Esophagus squamous epithelium (tissue), 4 donors: ENCODE measurements around the gene PPP2R5B.

Experiments used
- POLR2A ChIP-seq, 4 donors: fragments of 450-650 bp; IDR thresholded peaks; one replicate each; pipeline ENCODE4 v1.6.1; 2017; ENCODE audit warnings: antibody characterized with exemption in 4 of 4, mild to moderate bottlenecking in 4 of 4, moderate library complexity in 3 of 4
- TF ChIP-seq, protein P1 (sequence below), 6 experiments: fragments of 450-650 bp in 4 of 6; fragments of 200-600 bp in 2 of 6; sonication (generic) in 2 of 6; IDR thresholded peaks; one replicate each; pipeline ENCODE4 v1.5.1; 2016 to 2019; ENCODE audit warnings: antibody characterized with exemption in 6 of 6, mild to moderate bottlenecking in 4 of 6, moderate library complexity in 4 of 6

- TF ChIP-seq POLR2A (IDR thresholded peaks at IDR 0.05): peak; percentile 41 to 100 (median 94)
- TF ChIP-seq, protein P1, sequence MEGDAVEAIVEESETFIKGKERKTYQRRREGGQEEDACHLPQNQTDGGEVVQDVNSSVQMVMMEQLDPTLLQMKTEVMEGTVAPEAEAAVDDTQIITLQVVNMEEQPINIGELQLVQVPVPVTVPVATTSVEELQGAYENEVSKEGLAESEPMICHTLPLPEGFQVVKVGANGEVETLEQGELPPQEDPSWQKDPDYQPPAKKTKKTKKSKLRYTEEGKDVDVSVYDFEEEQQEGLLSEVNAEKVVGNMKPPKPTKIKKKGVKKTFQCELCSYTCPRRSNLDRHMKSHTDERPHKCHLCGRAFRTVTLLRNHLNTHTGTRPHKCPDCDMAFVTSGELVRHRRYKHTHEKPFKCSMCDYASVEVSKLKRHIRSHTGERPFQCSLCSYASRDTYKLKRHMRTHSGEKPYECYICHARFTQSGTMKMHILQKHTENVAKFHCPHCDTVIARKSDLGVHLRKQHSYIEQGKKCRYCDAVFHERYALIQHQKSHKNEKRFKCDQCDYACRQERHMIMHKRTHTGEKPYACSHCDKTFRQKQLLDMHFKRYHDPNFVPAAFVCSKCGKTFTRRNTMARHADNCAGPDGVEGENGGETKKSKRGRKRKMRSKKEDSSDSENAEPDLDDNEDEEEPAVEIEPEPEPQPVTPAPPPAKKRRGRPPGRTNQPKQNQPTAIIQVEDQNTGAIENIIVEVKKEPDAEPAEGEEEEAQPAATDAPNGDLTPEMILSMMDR (IDR thresholded peaks at IDR 0.05): peak; percentile 1 to 58 (median 38)
Measured at GRCh38 chr11:64878494-64879243, 45.8 kb upstream of the PPP2R5B start, which contains the start of gene EHD1.
